ENCODE results near the gene EXOC4.

GRCh38 chr7:133480868-133481267 is 228.0 kb downstream of the EXOC4 start:
- TF ChIP-seq CTCF (IDR thresholded peaks at IDR 0.05) = no peak
- TF ChIP-seq POLR2A (IDR thresholded peaks at IDR 0.05) = no peak

Data from ovary (tissue), 3 donors.